Camera-type eye (tissue), 1 donor: ENCODE results near the gene ACTN3. TPM values are rescaled to one million over a fixed set of nuclear protein-coding genes. Genes with fewer than 3 reads are reported as not detected.

Source experiments
- total RNA-seq: library from RNA; depleted of rRNA; stranded (reverse); fragments of >200 nt; gene quantifications from one replicate; pipeline ENCODE4 v1.2.3, GENCODE V29; 2014

Gene ACTN3
- total RNA-seq: 0.49 TPM

GRCh38 chr11:66546368-66546965, at the start of gene ACTN3:
Gene ACTN3 (plus strand): TSS chr11:66546903. CDS start chr11:66546938, 35 bp downstream.

GRCh38 chr11:66510271-66510989, 36.3 kb upstream of the ACTN3 start, which contains the start of gene BBS1:
Gene BBS1 (plus strand): TSS chr11:66510635. CDS start chr11:66510660, 25 bp downstream.

GRCh38 chr11:66545701-66546367, 869 bp upstream of the ACTN3 start, which contains the start of gene ZDHHC24:
Gene ZDHHC24 (minus strand): TSS chr11:66546048. CDS start chr11:66546003, 45 bp downstream.

GRCh38 chr11:66568124-66568916, 21.6 kb downstream of the ACTN3 start, which contains the start of gene CTSF:
Gene CTSF (minus strand): TSS chr11:66568606. CDS start chr11:66568486, 120 bp downstream.

GRCh38 chr11:66592457-66593302, 46.0 kb downstream of the ACTN3 start, which contains the start of the genes CCDC87 and CCS:
Gene CCDC87 (minus strand): TSS chr11:66593063. CDS start chr11:66593015, 48 bp downstream.
Gene CCS (plus strand): TSS chr11:66593185. CDS start chr11:66593262, 77 bp downstream.

Other genes starting within 250 kb of the ACTN3 start
- 37.8 TPM for gene CD248, start 229.9 kb upstream of the ACTN3 start, total RNA-seq
- 3.0 TPM for gene RIN1, start 210.5 kb upstream of the ACTN3 start, total RNA-seq
- 21.7 TPM for gene BRMS1, start 201.8 kb upstream of the ACTN3 start, total RNA-seq
- 75.3 TPM for gene B4GAT1, start 199.3 kb upstream of the ACTN3 start, total RNA-seq
- 2.8 TPM for gene SLC29A2, start 175.1 kb upstream of the ACTN3 start, total RNA-seq
- gene NPAS4, start 125.9 kb upstream of the ACTN3 start, total RNA-seq: 0.82 TPM
- 27.0 TPM for gene MRPL11, start 108.1 kb upstream of the ACTN3 start, total RNA-seq
- 13.6 TPM for gene PELI3, start 80.0 kb upstream of the ACTN3 start, total RNA-seq
- 24.1 TPM for gene DPP3, start 66.5 kb upstream of the ACTN3 start, total RNA-seq
- gene BBS1, start 36.3 kb upstream of the ACTN3 start, total RNA-seq: 146 TPM
- gene ZDHHC24, start 855 bp upstream of the ACTN3 start, total RNA-seq: 10.4 TPM
- gene CTSF, start 21.7 kb downstream of the ACTN3 start, total RNA-seq: 83.2 TPM
- gene CCDC87, start 46.2 kb downstream of the ACTN3 start, total RNA-seq: 0.38 TPM
- gene CCS, start 46.3 kb downstream of the ACTN3 start, total RNA-seq: 36.2 TPM
- gene RBM14, start 69.7 kb downstream of the ACTN3 start, total RNA-seq: 100 TPM
- 189 TPM for gene RBM4, start 91.8 kb downstream of the ACTN3 start, total RNA-seq
- 71.8 TPM for gene RBM4B, start 131.0 kb downstream of the ACTN3 start, total RNA-seq
- 98.3 TPM for gene SPTBN2, start 182.3 kb downstream of the ACTN3 start, total RNA-seq